ENCODE results near the gene PDE3A.

GRCh38 chr12:20653871-20654270 lies 285.5 kb downstream of the PDE3A start:
- TF ChIP-seq POLR2A (IDR thresholded peaks at IDR 0.05; ENCODE audit: borderline replicate concordance, extremely low read depth, insufficient read depth, insufficient read length) (no peak), MAX (IDR thresholded peaks at IDR 0.05) (no peak)

Measured in HCT116 (cell line).